KMS-11 (cell line): ENCODE data around the gene OR5I1.

ENCODE experiments used
- H2AFZ ChIP-seq: fragments of 200-600 bp; sonication (generic); 2 replicates; pipeline ENCODE4 v1.6.1; 2016; ENCODE audit warnings: antibody characterized with exemption, mixed run types, low read depth
- H3K27ac ChIP-seq: fragments of 200-600 bp; sonication (generic); 2 replicates; pipeline ENCODE4 v1.6.1; 2016; ENCODE audit warnings: mild to moderate bottlenecking, mixed run types
- H3K27me3 ChIP-seq: fragments of 200-600 bp; sonication (generic); 2 replicates; pipeline ENCODE4 v1.6.1; 2017; ENCODE audit warnings: mild to moderate bottlenecking, low read depth, mixed run types, moderate library complexity; ENCODE audit not compliant: insufficient read depth
- H3K36me3 ChIP-seq: fragments of 200-600 bp; sonication (generic); 2 replicates; pipeline ENCODE4 v1.6.1; 2017; ENCODE audit warnings: mild to moderate bottlenecking, mixed run types; ENCODE audit not compliant: insufficient read depth
- H3K4me1 ChIP-seq: fragments of 200-600 bp; sonication (generic); 2 replicates; pipeline ENCODE4 v1.6.1; 2016; ENCODE audit warnings: mild to moderate bottlenecking, low read depth, mixed run types; ENCODE audit not compliant: poor library complexity, severe bottlenecking
- H3K4me2 ChIP-seq: fragments of 200-600 bp; sonication (generic); 2 replicates; pipeline ENCODE4 v1.7.0; 2016; ENCODE audit warnings: mild to moderate bottlenecking, mixed run types
- H3K4me3 ChIP-seq: fragments of 200-600 bp; sonication (generic); IDR thresholded peaks from 2 replicates; pipeline ENCODE4 v1.6.1; 2017; ENCODE audit warnings: low read depth, low read length, mixed read lengths; ENCODE audit not compliant: insufficient read depth
- H3K79me2 ChIP-seq: fragments of 200-600 bp; sonication (generic); 2 replicates; pipeline ENCODE4 v1.6.1; 2016; ENCODE audit warnings: low read depth, mixed run types; ENCODE audit not compliant: insufficient read depth
- H3K9ac ChIP-seq: fragments of 200-600 bp; sonication (generic); 2 replicates; pipeline ENCODE4 v1.6.1; 2016; ENCODE audit warnings: mild to moderate bottlenecking, mixed run types
- H4K20me1 ChIP-seq: fragments of 200-600 bp; sonication (generic); 2 replicates; pipeline ENCODE4 v1.6.1; 2016; ENCODE audit warnings: mild to moderate bottlenecking, mixed run types; ENCODE audit not compliant: insufficient read depth
- TF ChIP-seq, protein P1 (sequence below): fragments of 200-600 bp; sonication (generic); conservative IDR thresholded peaks from 2 replicates; pipeline ENCODE4 v1.6.1; 2017; ENCODE audit warnings: low read depth, mild to moderate bottlenecking, antibody characterized with exemption, low read length, moderate library complexity, mixed read lengths

The OR5I1 gene

DNA sequence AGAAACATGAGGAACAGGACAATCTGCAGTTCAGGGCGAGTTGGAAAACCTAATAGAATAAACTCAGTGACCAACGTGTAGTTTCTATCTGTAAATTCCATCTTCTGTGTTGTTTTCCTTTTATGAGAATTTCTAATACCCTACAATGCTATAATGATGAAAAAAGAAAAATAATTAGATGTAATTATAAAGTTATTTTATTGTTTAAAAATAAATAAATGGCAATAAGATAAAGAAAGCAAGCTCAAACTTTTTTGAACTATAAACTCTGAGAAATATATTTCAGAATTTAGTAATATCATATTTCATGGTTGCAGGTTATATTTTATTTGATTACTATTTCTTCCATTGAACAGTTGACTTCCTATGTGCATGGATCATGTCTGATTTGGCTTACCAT is at the start of gene OR5I1:
Gene OR5I1, minus strand, starts transcription at position 101 of the 400 bp plus-strand sequence. Its CDS starts 0 bp downstream, at position 101.
- TF ChIP-seq, protein P1, sequence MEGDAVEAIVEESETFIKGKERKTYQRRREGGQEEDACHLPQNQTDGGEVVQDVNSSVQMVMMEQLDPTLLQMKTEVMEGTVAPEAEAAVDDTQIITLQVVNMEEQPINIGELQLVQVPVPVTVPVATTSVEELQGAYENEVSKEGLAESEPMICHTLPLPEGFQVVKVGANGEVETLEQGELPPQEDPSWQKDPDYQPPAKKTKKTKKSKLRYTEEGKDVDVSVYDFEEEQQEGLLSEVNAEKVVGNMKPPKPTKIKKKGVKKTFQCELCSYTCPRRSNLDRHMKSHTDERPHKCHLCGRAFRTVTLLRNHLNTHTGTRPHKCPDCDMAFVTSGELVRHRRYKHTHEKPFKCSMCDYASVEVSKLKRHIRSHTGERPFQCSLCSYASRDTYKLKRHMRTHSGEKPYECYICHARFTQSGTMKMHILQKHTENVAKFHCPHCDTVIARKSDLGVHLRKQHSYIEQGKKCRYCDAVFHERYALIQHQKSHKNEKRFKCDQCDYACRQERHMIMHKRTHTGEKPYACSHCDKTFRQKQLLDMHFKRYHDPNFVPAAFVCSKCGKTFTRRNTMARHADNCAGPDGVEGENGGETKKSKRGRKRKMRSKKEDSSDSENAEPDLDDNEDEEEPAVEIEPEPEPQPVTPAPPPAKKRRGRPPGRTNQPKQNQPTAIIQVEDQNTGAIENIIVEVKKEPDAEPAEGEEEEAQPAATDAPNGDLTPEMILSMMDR = no peak
- H3K9ac ChIP-seq = no peak within 1 kb of the TSS
- H3K36me3 ChIP-seq = no peaks in the 10 kb centered on the region

DNA sequence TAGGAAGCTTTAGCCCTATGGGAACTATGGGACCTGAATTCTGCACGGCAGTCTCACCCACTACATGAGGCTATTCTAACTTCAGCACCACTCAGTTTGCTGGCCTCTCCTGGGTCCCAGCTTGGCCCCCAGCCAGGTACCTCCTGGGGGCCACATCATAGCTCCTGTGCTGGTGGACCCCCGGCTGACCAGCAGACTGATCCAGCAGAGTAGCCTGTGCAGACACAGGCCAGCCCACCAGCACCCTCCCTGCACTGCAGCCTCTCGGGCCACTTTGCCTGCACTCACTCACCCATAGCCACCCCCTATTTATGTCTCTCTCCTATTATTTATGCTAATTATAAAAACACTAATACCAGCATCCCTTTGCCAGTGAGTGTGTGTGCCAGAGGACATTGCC is 34.7 kb upstream of the OR5I1 start:
- TF ChIP-seq, protein P1 = no peak

More for the DNA sequence above, at the start of gene OR5I1:
- Histone ChIP-seq H3K27ac (no peak within 1 kb of the TSS), H3K27me3 (no peaks in the 10 kb centered on the region), H4K20me1 (no peaks in the 10 kb centered on the region), H3K4me1 (no peaks in the 10 kb centered on the region), H3K79me2 (no peaks in the 10 kb centered on the region), H3K4me3 (no peak within 1 kb of the TSS), H3K4me2 (no peak within 1 kb of the TSS), H2AFZ (no peak within 1 kb of the TSS)

DNA sequence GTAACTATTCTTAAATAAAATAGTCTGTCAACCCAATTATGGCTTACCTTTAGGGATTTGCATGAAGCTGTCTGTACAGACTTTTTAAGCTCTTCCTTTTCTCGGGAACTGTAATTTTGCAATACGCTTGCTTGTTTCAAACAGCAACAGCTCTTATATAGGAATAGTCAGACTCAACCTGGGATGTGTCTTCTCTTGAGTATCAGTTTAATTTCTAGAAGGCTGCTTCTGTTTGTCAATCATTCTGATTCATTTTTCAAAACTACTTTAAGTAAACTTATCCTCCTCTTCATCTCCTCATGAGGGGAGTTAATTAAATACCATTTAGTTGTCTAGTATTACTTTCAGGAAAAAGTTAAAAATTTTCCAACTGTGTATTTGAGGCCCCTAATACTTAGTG is 33.6 kb upstream of the OR5I1 start, which contains the start of gene OR10AG1:
Gene OR10AG1, minus strand, starts transcription at position 101 of the 400 bp plus-strand sequence. Its CDS starts 38 bp downstream, at position 63.
- H3K79me2 ChIP-seq = no peaks in the 10 kb centered on the region
- H3K27me3 ChIP-seq = no peaks in the 10 kb centered on the region
- no peak within 1 kb of the TSS for H3K4me2 ChIP-seq
- no peak within 1 kb of the TSS for H2AFZ ChIP-seq
- no peaks in the 10 kb centered on the region for H4K20me1 ChIP-seq
- H3K27ac ChIP-seq = no peak within 1 kb of the TSS
- TF ChIP-seq, protein P1 = no peak
- H3K36me3 ChIP-seq = no peaks in the 10 kb centered on the region
- no peak within 1 kb of the TSS for H3K4me3 ChIP-seq
- H3K4me1 ChIP-seq = no peaks in the 10 kb centered on the region
- H3K9ac ChIP-seq = no peak within 1 kb of the TSS

More for the DNA sequence above, 34.7 kb upstream of the OR5I1 start:
- H3K79me2 ChIP-seq = no peaks in the 10 kb centered on the region
- no peaks in the 10 kb centered on the region for H3K36me3 ChIP-seq
- no peaks in the 10 kb centered on the region for H4K20me1 ChIP-seq
- H3K9ac ChIP-seq = no peak overlapping the region
- H3K4me1 ChIP-seq = no peaks in the 10 kb centered on the region
- H2AFZ ChIP-seq = no peak overlapping the region
- no peak overlapping the region for H3K4me2 ChIP-seq
- H3K4me3 ChIP-seq = no peak overlapping the region
- H3K27ac ChIP-seq = no peak overlapping the region
- no peaks in the 10 kb centered on the region for H3K27me3 ChIP-seq

DNA sequence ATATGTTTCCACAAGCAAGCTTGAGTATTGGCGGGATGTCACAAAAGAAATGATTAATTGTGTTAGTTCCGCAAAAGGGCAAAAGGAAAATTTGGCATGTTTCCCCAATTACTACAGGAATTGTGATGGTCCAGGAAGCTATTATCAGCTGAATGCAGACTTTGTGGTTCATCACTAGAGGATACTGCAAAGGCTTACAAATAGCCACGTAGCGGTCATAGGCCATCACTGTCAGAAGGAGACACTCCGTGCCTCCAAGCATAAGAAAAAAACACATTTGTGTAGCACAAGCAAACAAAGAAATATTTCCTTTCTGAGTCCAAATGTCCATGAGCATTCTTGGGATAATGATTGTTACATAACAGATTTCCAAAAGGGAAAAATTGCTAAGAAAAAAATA is 31.7 kb upstream of the OR5I1 start:
- H2AFZ ChIP-seq = no peak overlapping the region

More for the DNA sequence above, 31.7 kb upstream of the OR5I1 start:
- TF ChIP-seq, protein P1 = no peak
- no peaks in the 10 kb centered on the region for H3K4me1 ChIP-seq
- H3K79me2 ChIP-seq = no peaks in the 10 kb centered on the region
- no peaks in the 10 kb centered on the region for H3K27me3 ChIP-seq
- H4K20me1 ChIP-seq = no peaks in the 10 kb centered on the region
- no peak overlapping the region for H3K27ac ChIP-seq
- no peak overlapping the region for H3K9ac ChIP-seq
- H3K36me3 ChIP-seq = no peaks in the 10 kb centered on the region
- H3K4me2 ChIP-seq = no peak overlapping the region
- no peak overlapping the region for H3K4me3 ChIP-seq
